ENCODE results near the gene BRI3BP. TPM values are rescaled to one million over a fixed set of nuclear protein-coding genes. Genes with fewer than 3 reads are reported as not detected.

The BRI3BP gene
- total RNA-seq, 1 donor from 2014 or later, result 16.0 TPM

- no peak overlapping the region for H3K4me3 ChIP-seq (ENCODE audit: low read depth, low read length)
- no peak for TF ChIP-seq CTCF (conservative IDR thresholded peaks at IDR 0.05; ENCODE audit: low read depth, low read length)
- DNase-seq (ENCODE audit: low read depth), result no peak
These were observed 41.1 kb upstream of the BRI3BP start for GRCh38 chr12:124952295-124952694.

GRCh38 chr12:124952801-124953200 is 40.6 kb upstream of the BRI3BP start:
- H3K4me3 ChIP-seq (ENCODE audit: low read depth, low read length), result no peak overlapping the region
- no peak for DNase-seq (ENCODE audit: low read depth)
- TF ChIP-seq CTCF (conservative IDR thresholded peaks at IDR 0.05; ENCODE audit: low read depth, low read length), result no peak

GRCh38 chr12:124953689-124954405 is 39.6 kb upstream of the BRI3BP start:
- DNase-seq (ENCODE audit: low read depth), result no peak
- no peak for TF ChIP-seq CTCF (conservative IDR thresholded peaks at IDR 0.05; ENCODE audit: low read depth, low read length)
- no peak overlapping the region for H3K4me3 ChIP-seq (ENCODE audit: low read depth, low read length)

GRCh38 chr12:124954771-124955170 is 38.7 kb upstream of the BRI3BP start:
- no peak overlapping the region for H3K4me3 ChIP-seq (ENCODE audit: low read depth, low read length)
- no peak for DNase-seq (ENCODE audit: low read depth)
- no peak for TF ChIP-seq CTCF (conservative IDR thresholded peaks at IDR 0.05; ENCODE audit: low read depth, low read length)

- TF ChIP-seq CTCF (conservative IDR thresholded peaks at IDR 0.05; ENCODE audit: low read depth, low read length), result no peak
- DNase-seq (ENCODE audit: low read depth), result no peak
- H3K4me3 ChIP-seq (ENCODE audit: low read depth, low read length), result no peak overlapping the region
These were observed 36.9 kb upstream of the BRI3BP start for GRCh38 chr12:124956571-124956970.

GRCh38 chr12:124961055-124961454 is 32.4 kb upstream of the BRI3BP start:
- no peak for DNase-seq (ENCODE audit: low read depth)
- H3K4me3 ChIP-seq (ENCODE audit: low read depth, low read length), result no peak overlapping the region
- no peak for TF ChIP-seq CTCF (conservative IDR thresholded peaks at IDR 0.05; ENCODE audit: low read depth, low read length)

GRCh38 chr12:124963211-124963610 is 30.2 kb upstream of the BRI3BP start:
- no peak for TF ChIP-seq CTCF (conservative IDR thresholded peaks at IDR 0.05; ENCODE audit: low read depth, low read length)
- no peak for DNase-seq (ENCODE audit: low read depth)
- H3K4me3 ChIP-seq (ENCODE audit: low read depth, low read length), result no peak overlapping the region
